ENCODE measurements around the gene FOXP1.

GRCh38 chr3:71378509-71378908 lies 205.0 kb downstream of the FOXP1 start:
- TF ChIP-seq CTCF (IDR thresholded peaks at IDR 0.05; ENCODE audit: low read depth, low read length) (no peak), EZH2phosphoT487 (IDR thresholded peaks at IDR 0.05; ENCODE audit: low read depth) (no peak)

Data from OCI-LY3 (cell line).